ENCODE data around the gene TXNRD3.
A peak's percentile ranks its signal among the peaks of the same experiment; 100 is the strongest.

The TXNRD3 gene

DNA sequence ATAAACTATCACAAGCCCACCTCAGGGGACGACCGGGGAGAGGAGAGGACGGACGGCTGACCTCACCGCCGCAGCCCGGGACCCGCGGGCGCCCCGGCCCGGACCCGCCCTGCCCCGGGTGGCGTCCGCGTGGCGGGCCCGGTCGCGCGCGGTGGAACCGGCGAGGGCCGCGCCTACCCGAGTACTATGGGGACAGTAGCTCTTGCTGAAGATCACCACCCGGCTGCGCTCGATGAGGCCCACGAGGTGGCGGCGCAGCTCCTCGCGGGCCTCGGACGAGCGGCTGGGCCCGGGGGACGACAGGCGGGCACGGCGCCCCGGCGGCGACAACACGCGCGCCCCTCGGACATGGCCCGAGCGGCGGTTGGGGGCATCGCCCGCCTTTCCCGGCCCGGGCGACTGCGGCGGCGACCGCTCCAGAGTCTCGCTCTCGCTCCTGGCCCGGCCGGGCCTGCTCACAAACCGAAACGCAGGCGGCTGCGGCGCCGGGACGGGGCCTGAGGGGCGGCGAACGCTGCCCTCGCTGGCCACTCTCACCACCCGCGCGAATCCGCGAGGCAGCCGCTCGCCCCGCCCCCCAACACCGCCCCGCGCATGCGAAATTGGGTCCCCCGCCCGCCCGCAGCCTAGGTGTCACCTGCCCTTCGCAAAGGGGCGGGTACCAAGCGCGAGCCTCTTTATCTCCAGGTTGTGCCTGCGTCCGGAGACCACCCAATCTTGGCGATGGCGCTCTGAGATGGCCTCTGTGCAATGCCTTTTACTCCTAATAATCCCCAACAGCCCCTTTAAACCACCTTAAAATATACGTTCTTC, at the start of gene TXNRD3:
Gene TXNRD3, minus strand, starts transcription at position 554 of the 813 bp plus-strand sequence.
- peak; percentile 59 for DNase-seq (ENCODE audit: low spot score)

DNA sequence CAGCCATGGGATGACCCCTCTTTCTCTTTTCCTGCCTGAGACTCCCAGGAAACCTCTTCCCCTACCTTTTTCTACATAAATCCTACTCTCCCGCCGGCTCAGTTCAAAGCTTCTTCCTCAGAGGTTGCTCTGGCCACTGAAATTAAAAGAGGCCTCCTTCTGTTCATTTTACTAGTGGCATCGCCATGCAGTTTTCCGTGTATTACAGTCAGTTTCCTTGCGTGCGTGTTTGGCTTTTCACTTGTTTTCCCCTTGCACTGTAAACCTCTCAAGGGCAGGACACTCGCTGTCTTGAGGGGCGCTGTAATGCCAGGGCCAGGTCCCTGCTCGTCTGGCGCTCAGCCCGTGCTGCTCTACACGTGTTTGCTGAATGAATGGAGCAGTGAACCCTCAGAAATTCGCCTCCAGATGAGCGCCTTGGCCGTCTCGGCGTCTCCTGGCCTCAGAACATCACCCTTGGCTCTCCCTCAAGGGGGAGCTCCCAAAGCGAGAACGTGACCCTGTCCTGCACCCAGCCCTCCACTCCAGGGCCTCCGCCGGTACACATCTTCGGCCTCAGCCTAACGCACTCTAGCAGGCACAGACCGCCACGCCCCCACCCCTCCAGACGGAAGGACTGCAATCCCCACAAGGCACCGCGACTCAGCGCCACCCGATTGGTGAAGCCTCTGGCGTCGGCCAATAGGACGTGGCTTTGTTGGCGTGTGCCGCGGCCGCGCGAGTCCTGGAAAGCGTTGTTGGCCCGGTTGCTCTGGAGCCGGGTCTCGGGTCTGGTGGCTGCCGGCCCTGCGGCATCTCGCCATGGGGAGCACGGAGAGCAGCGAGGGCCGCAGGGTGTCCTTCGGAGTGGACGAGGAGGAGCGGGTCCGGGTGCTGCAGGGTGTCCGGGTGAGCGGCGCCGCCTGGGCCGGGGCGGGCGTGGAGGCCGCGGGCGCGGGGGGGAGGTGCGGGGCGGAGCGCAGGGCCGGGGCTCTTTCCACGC, 48.9 kb upstream of the TXNRD3 start, which contains the start of gene CHCHD6:
Gene CHCHD6, plus strand, starts transcription at position 729 of the 982 bp plus-strand sequence. Its CDS starts 73 bp downstream, at position 802.
- peak; percentile 93 for DNase-seq (ENCODE audit: low spot score)

GRCh38 chr3:126699011-126699410, 44.1 kb upstream of the TXNRD3 start:
- DNase-seq (ENCODE audit: low spot score) = no peak

- no peak for DNase-seq (ENCODE audit: low spot score)
These were observed 41.9 kb upstream of the TXNRD3 start for GRCh38 chr3:126696701-126697267.

- DNase-seq (ENCODE audit: low spot score) = no peak
These were observed 39.0 kb upstream of the TXNRD3 start for GRCh38 chr3:126693921-126694320.

DNA sequence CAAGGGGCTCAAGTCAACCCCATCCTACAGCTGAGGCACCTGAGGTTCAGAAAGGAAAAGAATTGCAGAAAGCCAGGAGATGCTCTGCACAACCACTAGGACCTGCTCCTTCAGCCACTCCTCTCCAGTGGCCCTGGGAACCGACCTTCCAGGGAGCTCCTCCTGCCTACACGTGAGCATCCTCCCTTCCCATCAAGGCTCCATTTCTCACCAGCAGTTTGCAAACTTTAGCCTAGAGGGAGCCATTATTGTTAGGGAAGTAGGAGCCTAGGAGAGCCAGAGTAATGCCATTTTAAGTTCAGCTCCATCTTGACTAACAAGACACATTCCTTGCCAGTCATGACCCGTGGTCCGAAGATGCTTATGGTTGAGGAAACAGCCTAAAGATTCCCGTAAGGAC, 37.9 kb upstream of the TXNRD3 start:
- no peak for DNase-seq (ENCODE audit: low spot score)

GRCh38 chr3:126691765-126692164, 36.8 kb upstream of the TXNRD3 start:
- DNase-seq (ENCODE audit: low spot score) = no peak

GRCh38 chr3:126685493-126685892, 30.6 kb upstream of the TXNRD3 start:
- DNase-seq (ENCODE audit: low spot score) = no peak

DNA sequence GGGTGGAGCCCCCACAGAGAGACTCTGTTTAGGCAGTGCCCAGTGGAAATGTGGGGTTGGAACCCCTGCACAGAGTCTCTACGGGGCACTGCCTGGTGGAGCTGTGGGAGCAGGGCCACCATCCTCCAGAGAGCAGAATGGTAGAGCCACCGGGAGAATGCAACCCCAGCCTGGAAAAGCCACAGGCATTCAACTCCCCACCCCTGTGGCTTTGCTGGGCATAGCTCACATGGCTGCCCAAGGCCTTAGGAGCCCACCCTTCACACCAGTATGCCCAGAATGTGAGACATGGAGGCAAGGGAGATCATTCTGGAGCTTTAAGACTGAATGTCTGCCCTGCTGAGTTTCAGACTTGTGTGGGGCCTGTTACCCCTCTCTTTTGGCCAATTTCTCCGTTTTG, 30.1 kb upstream of the TXNRD3 start:
- no peak for DNase-seq (ENCODE audit: low spot score)

GRCh38 chr3:126684218-126684751, 29.4 kb upstream of the TXNRD3 start:
- DNase-seq (ENCODE audit: low spot score) = no peak

GRCh38 chr3:126683069-126683468, 28.1 kb upstream of the TXNRD3 start:
- DNase-seq (ENCODE audit: low spot score) = no peak

DNA sequence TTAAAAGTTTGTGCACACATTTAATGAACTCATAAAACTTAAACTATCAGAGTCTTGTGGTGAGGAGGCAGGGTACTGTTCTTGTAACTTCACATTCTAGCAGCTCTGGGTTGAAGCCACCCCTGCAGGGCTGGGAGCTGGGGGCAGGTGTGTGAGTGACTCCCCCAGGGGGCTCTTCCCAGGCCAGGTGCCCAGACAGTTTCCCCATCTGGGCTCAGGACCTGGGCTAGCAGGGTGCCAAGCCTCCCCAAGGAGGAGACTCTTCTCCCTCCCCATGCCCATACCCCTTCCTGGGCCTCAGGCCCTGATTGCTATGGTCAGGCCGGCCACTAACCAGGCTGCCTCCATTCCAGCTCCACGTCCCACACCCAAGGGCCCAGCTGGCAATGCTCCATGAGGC, 27.1 kb upstream of the TXNRD3 start:
- no peak for DNase-seq (ENCODE audit: low spot score)

GRCh38 chr3:126680667-126681055, 25.7 kb upstream of the TXNRD3 start:
- DNase-seq (ENCODE audit: low spot score) = no peak

DNA sequence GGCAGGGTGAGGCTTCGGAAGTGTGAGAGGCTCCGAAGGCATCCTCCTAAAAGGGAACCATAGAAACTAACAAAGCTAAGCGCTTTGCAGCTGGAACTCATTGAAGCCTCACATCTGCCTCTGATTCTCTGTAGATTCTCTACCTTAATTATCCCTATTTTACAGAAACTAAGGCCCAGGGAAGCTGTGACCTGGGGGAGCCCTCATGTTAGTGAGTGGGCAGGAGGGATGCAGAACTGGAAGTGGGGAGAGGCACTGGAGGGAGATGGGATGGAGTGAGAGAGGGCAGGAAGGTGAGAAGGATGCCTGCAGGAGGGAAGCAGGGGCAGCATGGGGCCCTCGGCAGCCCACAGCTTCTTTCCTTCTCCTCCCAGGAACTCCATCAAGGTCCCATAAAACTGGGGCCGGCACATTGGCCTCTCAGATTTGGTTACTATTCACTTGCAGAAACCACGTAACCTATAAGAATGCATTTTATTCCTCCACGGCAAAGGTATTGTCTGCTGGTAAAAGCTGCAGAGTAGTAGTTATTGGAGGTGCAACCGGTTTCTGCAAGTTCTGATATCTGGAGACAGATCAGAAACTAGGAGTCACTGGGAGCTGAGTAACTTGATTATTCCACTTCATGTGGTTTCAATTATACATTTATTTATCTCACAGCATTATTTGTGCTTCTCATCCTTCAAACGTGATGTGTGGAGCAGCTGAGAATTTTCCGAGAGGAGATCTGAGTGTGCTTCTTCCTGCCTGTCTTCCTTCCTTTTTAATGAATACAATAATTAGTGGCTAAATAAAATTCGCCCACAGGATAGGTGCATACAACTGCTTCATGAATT, 25.1 kb upstream of the TXNRD3 start:
- DNase-seq (ENCODE audit: low spot score) = no peak

GRCh38 chr3:126679318-126679751, 24.4 kb upstream of the TXNRD3 start:
- peak; percentile 28 for DNase-seq (ENCODE audit: low spot score)

DNA sequence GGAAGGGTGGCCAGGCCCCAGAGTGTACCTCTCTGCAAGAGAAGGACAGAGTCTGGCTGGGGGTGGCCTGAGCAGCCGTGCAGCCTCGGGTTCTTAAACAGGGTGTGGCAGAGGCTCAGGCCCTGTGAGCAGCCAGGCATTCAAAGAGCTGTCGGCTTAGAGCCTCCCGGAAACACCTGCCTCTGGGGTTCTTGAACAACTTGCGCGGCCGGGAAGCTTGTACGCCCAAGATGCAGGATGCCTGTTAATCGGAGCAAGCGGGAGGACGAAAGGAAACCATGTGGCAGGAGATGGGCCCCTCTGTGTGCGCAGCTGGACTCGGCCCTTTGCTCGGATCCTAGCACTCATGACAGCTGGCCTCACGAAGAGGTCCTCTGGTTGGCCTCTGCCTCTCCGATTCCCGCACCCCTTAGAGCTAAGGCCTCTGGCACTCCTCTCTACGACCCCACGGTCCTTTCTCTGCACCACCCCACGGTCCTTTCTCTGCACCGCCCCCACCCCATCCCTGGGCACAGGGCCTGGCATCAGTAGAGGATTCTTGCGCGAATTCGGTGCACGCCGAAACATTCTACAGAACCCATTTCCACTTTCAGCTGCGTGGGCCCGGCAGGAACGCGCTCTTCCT, 23.9 kb upstream of the TXNRD3 start:
- DNase-seq (ENCODE audit: low spot score) = no peak

- no peak for DNase-seq (ENCODE audit: low spot score)
These were observed 23.1 kb upstream of the TXNRD3 start for GRCh38 chr3:126677862-126678503.

DNA sequence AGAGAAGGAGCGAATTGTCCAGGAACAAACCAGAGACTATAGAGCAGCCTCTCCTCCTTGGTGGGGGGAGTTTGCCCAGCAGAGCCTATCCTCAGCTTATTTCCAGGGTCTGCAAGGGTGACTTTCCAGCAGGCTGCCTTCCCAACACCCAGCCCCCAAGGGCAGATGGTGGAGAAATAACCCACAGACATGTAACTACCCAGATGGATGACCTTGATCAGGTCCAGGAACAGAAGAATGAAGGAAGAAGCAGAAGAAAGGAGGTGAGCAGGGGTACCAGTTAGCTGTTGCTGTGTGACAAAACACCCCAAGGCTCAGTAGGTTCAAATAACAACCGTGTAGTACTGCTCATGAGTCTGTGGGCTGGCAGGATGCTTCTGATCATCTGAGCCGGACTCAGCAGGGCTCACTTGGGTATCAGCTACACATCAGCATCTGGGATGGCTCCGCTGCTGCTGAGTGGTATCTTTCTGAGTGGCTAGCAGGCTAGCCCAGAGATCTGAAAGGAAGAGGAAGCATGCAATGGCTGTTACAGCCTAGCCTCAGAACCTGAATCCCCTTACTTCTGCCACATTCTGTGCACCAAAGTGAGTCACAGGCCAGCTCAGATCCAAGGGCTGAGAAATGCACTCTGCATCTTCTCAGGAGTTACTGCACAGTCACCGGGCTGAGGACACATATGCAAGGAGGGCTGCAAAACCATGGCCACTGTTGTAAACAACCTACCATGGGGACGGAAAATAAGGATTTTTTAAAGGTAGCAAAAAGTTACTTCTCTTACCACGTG, 22.2 kb upstream of the TXNRD3 start:
- no peak for DNase-seq (ENCODE audit: low spot score)

DNA sequence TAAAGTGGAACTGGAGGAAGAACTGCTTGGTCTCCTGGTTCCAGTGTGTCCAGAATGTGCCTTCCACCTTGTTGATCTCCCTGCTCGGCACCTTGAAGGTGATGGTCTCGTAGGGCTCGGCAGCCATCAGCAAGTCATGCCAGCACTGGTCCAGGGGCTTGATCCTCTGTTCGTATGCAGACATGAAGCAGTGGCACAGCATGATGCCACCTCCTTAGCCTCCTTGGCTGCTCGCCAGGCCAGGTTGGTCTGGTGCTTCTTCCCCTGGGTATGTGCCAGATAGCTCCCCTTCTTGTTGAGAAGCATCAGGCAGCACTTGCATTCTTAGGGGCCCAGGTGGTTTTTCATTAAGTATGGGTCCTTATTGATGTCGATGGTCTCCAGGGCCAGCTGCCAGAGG, 17.8 kb upstream of the TXNRD3 start:
- no peak for DNase-seq (ENCODE audit: low spot score)

All from putamen (tissue), 1 donor.